ENCODE measurements around the gene BSDC1.

BSDC1 gene

DNA sequence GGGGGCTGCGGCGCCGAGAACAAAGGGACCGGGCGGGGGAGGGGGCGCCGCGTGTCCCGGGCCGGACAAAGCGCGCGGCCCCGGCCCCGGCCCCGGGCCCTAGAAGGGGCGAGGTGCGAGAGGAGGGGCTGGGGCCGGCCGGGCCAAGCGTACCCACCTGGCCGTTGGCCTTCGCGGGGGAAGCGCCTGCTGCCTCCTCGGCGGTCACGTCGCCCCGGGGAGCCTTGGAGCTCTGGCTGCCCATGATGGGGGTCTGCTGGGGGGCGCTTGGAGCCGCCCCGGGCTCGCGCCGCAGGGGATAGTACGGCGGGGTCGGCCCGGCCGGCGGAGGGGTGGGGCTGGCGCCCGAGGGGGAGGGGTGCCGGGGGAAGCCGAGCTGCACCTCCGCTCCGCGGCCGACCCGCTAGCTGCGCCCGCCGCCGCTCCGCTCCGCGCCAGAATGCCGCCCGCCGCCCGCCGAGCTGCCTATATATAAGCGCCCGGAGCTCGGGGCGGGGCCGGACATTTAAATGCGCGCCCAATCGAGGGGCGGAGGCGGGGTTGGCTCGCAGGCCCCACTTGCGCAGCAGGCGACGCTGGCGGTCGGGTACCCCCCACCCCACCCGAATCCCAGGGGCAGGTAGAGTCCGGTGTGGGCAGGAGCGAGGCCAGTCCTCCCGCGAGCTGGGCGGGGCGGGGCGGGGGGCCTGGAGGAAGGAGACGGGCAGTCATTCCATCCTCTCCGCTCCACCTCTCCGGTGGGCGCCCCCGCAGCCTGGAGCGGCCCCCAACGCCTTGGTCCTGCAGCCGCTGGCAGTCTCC is 58.3 kb downstream of the BSDC1 start, which contains the start of gene MARCKSL1:
Gene MARCKSL1, minus strand, starts transcription at position 444 of the 801 bp plus-strand sequence. Its CDS starts 200 bp downstream, at position 244.
- peak; percentile 82 for DNase-seq

- DNase-seq: no peak
Observed at GRCh38 chr1:32335535-32335789, 58.8 kb downstream of the BSDC1 start.

DNA sequence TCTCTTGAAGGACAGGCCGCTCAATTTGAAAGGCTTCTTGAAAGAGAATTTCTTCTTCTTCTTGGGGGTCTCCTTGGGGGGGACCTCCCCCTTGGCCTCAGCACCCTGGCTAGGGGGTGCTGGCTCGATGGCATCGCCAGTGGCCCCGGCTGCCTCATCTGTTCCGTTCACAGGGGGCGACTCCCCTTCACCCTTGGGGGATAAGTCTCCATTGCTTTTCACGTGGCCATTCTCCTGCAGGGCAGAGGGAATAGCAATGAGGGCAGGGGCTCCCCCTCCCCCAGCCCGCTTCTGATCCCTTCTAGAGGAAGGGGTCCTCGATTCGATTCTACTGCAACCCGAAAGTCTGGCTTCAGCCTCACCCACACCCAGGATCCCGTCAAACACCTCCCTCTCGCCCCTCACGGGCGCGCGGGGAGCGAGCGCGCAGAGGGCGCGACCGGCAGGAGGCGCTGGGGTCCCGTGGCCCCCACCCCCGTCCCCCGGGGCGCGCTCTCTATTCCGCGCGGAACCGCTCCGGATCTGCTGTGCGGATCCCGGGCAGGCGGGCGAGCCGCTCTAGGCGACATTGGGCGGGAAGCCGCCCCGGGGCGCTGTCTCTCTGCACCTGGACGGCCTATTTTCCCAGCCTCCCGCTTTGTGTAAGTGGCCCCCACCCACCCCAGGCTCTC is 59.2 kb downstream of the BSDC1 start:
- peak; percentile 40 for DNase-seq

DNA sequence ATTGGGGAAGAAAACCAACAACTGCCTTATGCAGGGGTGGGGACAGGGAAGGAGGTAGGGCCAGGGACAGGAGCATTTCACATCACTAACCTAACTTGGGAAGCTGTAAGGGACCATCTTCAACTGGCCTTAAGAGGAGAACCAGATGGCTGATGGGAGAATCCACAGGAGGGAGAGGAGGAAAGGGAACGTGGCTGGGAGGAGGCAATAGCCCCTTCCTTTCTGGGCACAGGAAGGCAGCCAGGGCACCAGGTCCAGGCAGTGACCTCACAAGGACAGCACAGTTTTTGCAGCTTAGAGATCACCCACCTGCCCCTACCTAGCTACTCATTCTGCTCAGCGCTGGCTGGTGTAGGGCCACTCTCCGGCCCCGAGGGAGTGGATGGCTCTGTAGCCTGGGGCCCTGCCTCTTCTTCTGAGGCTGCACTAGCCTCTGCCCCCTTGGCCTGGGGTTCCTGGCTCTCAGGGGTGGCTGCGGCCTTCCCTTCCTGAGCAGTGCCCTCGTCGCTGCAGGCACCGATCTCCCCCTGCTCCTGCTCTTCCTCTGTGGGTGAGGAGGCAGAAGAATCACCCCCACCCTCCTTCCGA is 59.9 kb downstream of the BSDC1 start:
- DNase-seq: no peak

DNA sequence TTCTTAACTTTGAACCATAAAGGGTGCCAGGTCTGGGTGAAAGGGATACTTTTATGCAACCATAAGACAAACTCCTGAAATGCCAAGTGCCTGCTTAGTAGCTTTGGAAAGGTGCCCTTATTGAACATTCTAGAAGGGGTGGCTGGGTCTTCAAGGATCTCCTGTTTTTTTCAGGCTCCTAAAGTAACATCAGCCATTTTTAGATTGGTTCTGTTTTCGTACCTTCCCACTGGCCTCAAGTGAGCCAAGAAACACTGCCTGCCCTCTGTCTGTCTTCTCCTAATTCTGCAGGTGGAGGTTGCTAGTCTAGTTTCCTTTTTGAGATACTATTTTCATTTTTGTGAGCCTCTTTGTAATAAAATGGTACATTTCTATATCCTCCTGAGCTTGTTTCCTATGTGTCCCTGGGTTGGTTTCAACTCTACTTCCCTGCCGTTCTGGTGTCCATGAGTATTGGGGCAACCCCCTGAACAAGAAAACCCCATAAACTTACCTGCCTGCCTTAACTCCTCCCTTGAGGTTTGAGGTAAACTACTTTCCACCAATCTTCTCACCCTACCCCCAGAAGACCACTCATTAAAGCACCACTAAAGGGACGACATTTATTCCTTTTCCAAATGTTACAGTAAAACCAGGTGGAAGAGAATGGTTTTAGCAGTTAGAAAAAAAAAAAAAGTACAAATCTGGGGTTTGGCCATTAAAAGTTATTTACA is 60.8 kb downstream of the BSDC1 start:
- no peak for DNase-seq

- no peak for DNase-seq
Observed at GRCh38 chr1:32332290-32333079, 61.8 kb downstream of the BSDC1 start.

- no peak for DNase-seq
Observed at GRCh38 chr1:32331549-32331948, 62.7 kb downstream of the BSDC1 start.

GRCh38 chr1:32330558-32331151 is 63.6 kb downstream of the BSDC1 start:
- DNase-seq: no peak

DNA sequence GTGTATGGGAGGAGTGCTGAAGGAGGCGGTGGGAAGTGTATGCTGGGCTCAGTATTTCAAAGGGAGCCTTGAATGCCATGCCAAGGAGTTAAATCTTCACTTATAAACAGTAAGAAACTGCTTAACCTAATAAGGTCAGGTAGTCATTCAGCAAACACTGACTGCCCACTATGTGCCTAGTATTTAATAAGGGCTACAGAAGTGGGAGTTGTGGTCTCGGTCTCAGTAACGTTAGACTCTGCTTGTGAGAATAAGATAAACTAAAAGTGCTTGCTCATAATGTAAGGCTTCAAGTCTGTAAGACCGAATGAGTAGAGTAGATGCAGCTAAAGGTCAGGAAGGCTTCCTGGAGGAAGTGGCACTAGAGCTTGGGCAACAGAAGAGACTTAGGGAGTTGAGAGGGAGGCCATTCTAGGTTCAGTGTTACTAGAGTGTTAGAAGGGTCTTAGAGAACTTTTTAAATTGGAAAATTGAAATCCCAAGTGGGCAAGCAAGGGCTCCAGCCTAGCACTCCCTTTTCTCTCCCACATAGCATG is 64.2 kb downstream of the BSDC1 start:
- DNase-seq: no peak

DNA sequence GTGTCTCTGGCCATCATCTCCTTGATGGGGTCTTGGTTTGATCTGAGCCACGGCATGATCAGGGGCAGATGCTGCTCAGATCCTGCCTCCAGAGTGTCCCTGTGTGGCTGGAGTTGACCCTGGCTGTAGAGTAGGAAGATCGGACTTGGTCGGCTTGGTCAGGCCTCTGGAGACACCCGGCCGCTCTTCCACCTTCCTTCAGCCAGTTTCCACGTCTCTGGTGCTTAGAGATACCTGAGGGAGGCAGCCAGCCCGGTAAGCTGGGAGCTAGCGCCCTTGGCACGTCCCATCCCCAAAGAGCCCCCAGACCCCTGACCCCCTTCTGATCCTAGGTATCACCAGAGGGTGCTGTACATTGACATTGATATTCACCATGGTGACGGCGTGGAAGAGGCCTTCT is 67.0 kb downstream of the BSDC1 start:
- no peak for DNase-seq

DNA sequence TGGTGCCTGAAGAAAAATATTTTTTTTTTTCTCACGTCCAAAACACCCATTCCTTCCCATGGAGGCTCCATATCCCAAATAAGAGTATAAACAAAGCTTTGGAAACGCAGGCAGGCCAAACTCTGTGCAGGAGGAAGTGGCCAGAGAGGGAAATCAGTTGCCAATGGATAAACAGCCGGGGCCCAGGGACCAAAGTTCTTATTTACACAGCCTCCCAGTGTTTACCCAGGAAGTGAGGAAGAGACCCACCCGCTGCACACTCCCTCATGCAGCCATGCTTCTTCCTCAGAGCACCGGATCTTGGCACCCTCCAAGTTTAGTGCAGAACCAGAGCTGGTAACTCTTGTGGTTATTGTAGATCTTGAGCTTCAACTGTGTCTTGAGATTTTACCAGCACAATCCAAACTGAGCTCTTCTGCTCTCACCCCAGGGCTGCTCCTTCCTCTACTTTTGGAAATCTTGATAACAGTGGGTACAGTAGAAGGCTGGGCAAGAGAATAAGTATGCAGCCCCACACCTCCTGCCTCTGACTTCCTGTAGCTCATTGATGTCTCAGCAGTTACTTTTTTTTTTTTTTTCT is 72.4 kb downstream of the BSDC1 start:
- no peak for DNase-seq

- no peak for DNase-seq
Observed at GRCh38 chr1:32318127-32318869, 75.9 kb downstream of the BSDC1 start.

- no peak for DNase-seq
Observed at GRCh38 chr1:32316903-32317277, 77.4 kb downstream of the BSDC1 start.
